H1 (cell line): Measurements from ENCODE around the gene GLRA1. TPM values are rescaled to one million over a fixed set of nuclear protein-coding genes. Genes with fewer than 3 reads are reported as not detected.

Source experiments
- CTCF ChIA-PET: fragments of 300-600 bp; sonication (Branson Sonifier 250); formaldehyde crosslinking; loops from one replicate; lab custom pipeline; 2021; ENCODE audit not compliant: partially characterized antibody; lab: Charles Lee
- POLR2A ChIA-PET: fragments of 300-600 bp; sonication (Branson Sonifier 250); formaldehyde crosslinking; loops from one replicate; lab custom pipeline; 2021; ENCODE audit warnings: inconsistent platforms; ENCODE audit not compliant: partially characterized antibody; lab: Charles Lee
- DNase-seq, 2 experiments: peaks; one replicate each; pipeline versions ENCODE4 v3.0.0 to v3.0.0-alpha.2; 2010 to 2022; ENCODE audit warnings: low spot score in 2 of 2, low read depth in 1 of 2, mixed read lengths in 1 of 2
- FAIRE-seq: peaks from 2 replicates; lab custom pipeline; 2011; peaks lifted over from hg19 to GRCh38; lab: Jason Lieb, UNC
- H2AFZ ChIP-seq: 2 replicates; pipeline ENCODE4 v1.8.1; 2012; ENCODE audit warnings: low read length, inconsistent platforms
- H2AK5ac ChIP-seq: 2 replicates; pipeline ENCODE4 v1.6.1; 2013; ENCODE audit warnings: low read depth, low read length
- H2BK120ac ChIP-seq: replicated peaks from 2 replicates; pipeline ENCODE3; 2013; ENCODE audit warnings: low read depth, low read length, inconsistent platforms
- H2BK12ac ChIP-seq: 2 replicates; pipeline ENCODE4 v1.6.1; 2013; ENCODE audit warnings: low read depth, low read length
- H2BK15ac ChIP-seq: 2 replicates; pipeline ENCODE4 v1.6.1; 2013; ENCODE audit warnings: low read length
- H2BK20ac ChIP-seq: 2 replicates; pipeline ENCODE4 v1.6.1; 2013; ENCODE audit warnings: low read length
- H2BK5ac ChIP-seq: 2 replicates; pipeline ENCODE4 v1.6.1; 2013; ENCODE audit warnings: low read depth, low read length
- H3K14ac ChIP-seq: 2 replicates; pipeline ENCODE4 v1.6.1; 2013; ENCODE audit warnings: inconsistent platforms; ENCODE audit not compliant: insufficient read length
- H3K18ac ChIP-seq: 2 replicates; pipeline ENCODE4 v1.6.1; 2013; ENCODE audit warnings: low read length; ENCODE audit errors: extremely low read depth
- H3K23ac ChIP-seq: 2 replicates; pipeline ENCODE4 v1.6.1; 2013; ENCODE audit warnings: inconsistent platforms; ENCODE audit not compliant: insufficient read length
- H3K23me2 ChIP-seq: 2 replicates; pipeline ENCODE4 v1.6.1; 2013; ENCODE audit warnings: low read depth, low read length
- H3K27ac ChIP-seq: 2 replicates; pipeline ENCODE4 v1.6.1; 2011; ENCODE audit warnings: low read depth, low read length, inconsistent platforms
- H3K27me3 ChIP-seq, 4 experiments: replicated peaks in 1 of 4; 1 replicate in 1 of 4; 2 replicates in 3 of 4; pipeline versions ENCODE4 v1.6.1 to v1.8.1; 2011 to 2013; ENCODE audit warnings: low read length in 3 of 4, mild to moderate bottlenecking in 3 of 4, inconsistent platforms in 2 of 4, mixed read lengths in 2 of 4, moderate library complexity in 1 of 4; ENCODE audit not compliant: control insufficient read depth in 3 of 4, insufficient read depth in 3 of 4; ENCODE audit errors: extremely low read depth in 1 of 4
- H3K36me3 ChIP-seq, 4 experiments: 2 replicates each; pipeline versions ENCODE4 v1.6.1 to v1.8.1; 2011 to 2013; ENCODE audit warnings: mild to moderate bottlenecking in 4 of 4, low read length in 3 of 4, moderate library complexity in 2 of 4, control low read depth in 1 of 4, inconsistent platforms in 1 of 4; ENCODE audit not compliant: insufficient read depth in 4 of 4, control insufficient read depth in 2 of 4
- H3K4ac ChIP-seq: replicated peaks from 2 replicates; pipeline ENCODE3; 2013; ENCODE audit warnings: low read length, low read depth, mixed read lengths, inconsistent platforms; ENCODE audit not compliant: insufficient read length
- H3K4me1 ChIP-seq, 4 experiments: replicated peaks in 1 of 4; 1 replicate in 1 of 4; 2 replicates in 3 of 4; pipeline versions ENCODE4 v1.6.1 to v1.8.1; 2011 to 2013; ENCODE audit warnings: low read length in 3 of 4, inconsistent platforms in 2 of 4, mixed read lengths in 1 of 4; ENCODE audit not compliant: insufficient read depth in 4 of 4, control insufficient read depth in 3 of 4
- H3K4me2 ChIP-seq, 2 experiments: 2 replicates each; pipeline versions ENCODE4 v1.6.1 to v1.8.1; 2011 to 2013; ENCODE audit warnings: low read depth in 2 of 2, low read length in 2 of 2, control low read depth in 1 of 2, inconsistent platforms in 1 of 2, mild to moderate bottlenecking in 1 of 2; ENCODE audit not compliant: insufficient read depth in 1 of 2
- H3K4me3 ChIP-seq, 4 experiments: fragments of 200-600, 300-600 bp in 1 of 4; sonication (generic), shearing (Covaris generic), sonication (Bioruptor Twin) in 1 of 4; 2 replicates each; pipeline versions ENCODE4 v1.5.1 to v1.8.1; 2011 to 2016; ENCODE audit warnings: low read length in 4 of 4, low read depth in 3 of 4, control low read depth in 2 of 4, inconsistent platforms in 2 of 4, mild to moderate bottlenecking in 2 of 4, mixed read lengths in 1 of 4, moderate library complexity in 1 of 4; ENCODE audit not compliant: insufficient read depth in 2 of 4; ENCODE audit errors: extremely low read depth in 1 of 4
- H3K56ac ChIP-seq: replicated peaks from 2 replicates; pipeline ENCODE3; 2013; ENCODE audit warnings: low read depth, mild to moderate bottlenecking, mixed read lengths, low read length, inconsistent platforms; ENCODE audit not compliant: insufficient read length
- H3K79me1 ChIP-seq: 2 replicates; pipeline ENCODE4 v1.6.1; 2013; ENCODE audit warnings: low read depth, low read length, control low read depth
- H3K79me2 ChIP-seq, 2 experiments: 2 replicates each; pipeline versions ENCODE4 v1.6.1 to v1.8.1; 2012 to 2013; ENCODE audit warnings: low read length in 2 of 2, mild to moderate bottlenecking in 2 of 2, inconsistent platforms in 1 of 2; ENCODE audit not compliant: insufficient read depth in 2 of 2, control insufficient read depth in 1 of 2
- H3K9ac ChIP-seq, 4 experiments: replicated peaks in 1 of 4; 1 replicate in 1 of 4; 2 replicates in 3 of 4; pipeline versions ENCODE4 v1.6.1 to v1.8.1; 2011 to 2013; ENCODE audit warnings: low read depth in 3 of 4, low read length in 3 of 4, control low read depth in 2 of 4, mild to moderate bottlenecking in 2 of 4, moderate library complexity in 2 of 4, inconsistent platforms in 1 of 4; ENCODE audit errors: extremely low read depth in 1 of 4
- H3K9me3 ChIP-seq, 2 experiments: 2 replicates each; pipeline versions ENCODE4 v1.6.1 to v1.8.1; 2012 to 2013; ENCODE audit warnings: mild to moderate bottlenecking in 2 of 2, moderate library complexity in 2 of 2, control low read depth in 1 of 2, inconsistent platforms in 1 of 2, low read depth in 1 of 2, low read length in 1 of 2, mixed read lengths in 1 of 2; ENCODE audit not compliant: insufficient read depth in 2 of 2
- H4K20me1 ChIP-seq, 2 experiments: replicated peaks in 1 of 2; 2 replicates each; pipeline versions ENCODE3 to v1.8.1; 2011 to 2013; ENCODE audit warnings: inconsistent platforms in 2 of 2, low read length in 2 of 2, mild to moderate bottlenecking in 1 of 2; ENCODE audit not compliant: insufficient read depth in 2 of 2, control insufficient read depth in 1 of 2
- H4K5ac ChIP-seq: 2 replicates; pipeline ENCODE4 v1.6.1; 2013; ENCODE audit warnings: low read length, low read depth, mixed read lengths, inconsistent platforms; ENCODE audit not compliant: insufficient read length
- H4K8ac ChIP-seq: 2 replicates; pipeline ENCODE4 v1.8.0; 2013; ENCODE audit warnings: mild to moderate bottlenecking, moderate library complexity, low read length, inconsistent platforms; ENCODE audit not compliant: insufficient read depth; ENCODE audit errors: extremely low read depth
- H4K91ac ChIP-seq: replicated peaks from 2 replicates; pipeline ENCODE3; 2013; ENCODE audit warnings: low read length, mixed read lengths, inconsistent platforms; ENCODE audit not compliant: insufficient read length
- POLR2AphosphoS5 ChIP-seq: IDR thresholded peaks from 2 replicates; pipeline ENCODE4 v1.6.1; 2011; ENCODE audit warnings: low read depth, low read length
- RXRA ChIP-seq: IDR thresholded peaks from 2 replicates; pipeline ENCODE4 v1.6.1; 2011; ENCODE audit warnings: low read depth, mild to moderate bottlenecking, low read length, moderate library complexity; ENCODE audit not compliant: insufficient read depth
- WGBS, 2 experiments: shearing (Covaris generic) in 1 of 2; methylation state at CpG; one replicate each; pipeline versions ENCODE4 v1.1.6 to v1.1.7; 2013 to 2015; ENCODE audit warnings: low lambda C conversion rate in 2 of 2, mixed read lengths in 2 of 2, inconsistent platforms in 1 of 2, low coverage in 1 of 2, missing lambda C conversion rate in 1 of 2; ENCODE audit not compliant: insufficient replicate concordance in 2 of 2, insufficient coverage in 1 of 2, insufficient read length in 1 of 2; ENCODE audit errors: extremely low coverage in 1 of 2, missing lambda C conversion rate in 1 of 2; 5-methylcytosine and 5-hydroxymethylcytosine counted together
- polyA plus RNA-seq, 7 experiments: library from polyadenylated mRNA; depleted of rRNA in 3 of 7; stranded (reverse) in 5 of 7; unstranded in 2 of 7; fragments of >200 nt in 5 of 7; fragments of 200-250 nt in 2 of 7; gene quantifications; 1 replicate in 5 of 7; 2 replicates in 1 of 7; 4 replicates in 1 of 7; pipeline versions ENCODE4 v1.2.1 to v1.2.3, GENCODE V29; 2011 to 2013; ENCODE audit warnings: missing spikeins in 2 of 7, mixed read lengths in 2 of 7
- total RNA-seq: library from RNA; stranded (reverse); fragmentation: NEBNext Ultra II Directional; extraction: Animal tissue kit (Norgen Biotek cat#: 25700); gene quantifications from 2 replicates; pipeline ENCODE4 v1.2.1, GENCODE V29; 2021

The GLRA1 gene
- total and polyA plus RNA-seq, 2 of the 8 experiments (the other 6 are each of a cell fraction or from before 2014, with no cell fraction given): not detected

GRCh38 chr5:151815051-151815450 is 109.6 kb downstream of the GLRA1 start:
- no peaks in the 10 kb centered on the region for H3K79me2 ChIP-seq
- no peak overlapping the region for H4K91ac ChIP-seq
- POLR2A ChIA-PET: interaction anchor here (0.8 to 6.3 kb wide), 4 partner anchors 8 to 43 kb away, joined by 3 to 40 read pairs (median 4); partner anchors contain the start of gene G3BP1
- H2BK12ac ChIP-seq: no peak overlapping the region
- H3K4me2 ChIP-seq: no peak overlapping the region
- no peak overlapping the region for H2BK15ac ChIP-seq
- H4K8ac ChIP-seq: no peak overlapping the region
- no peak overlapping the region for H3K27ac ChIP-seq
- H3K9ac ChIP-seq: no peak overlapping the region
- no peak overlapping the region for H3K14ac ChIP-seq
- H2AFZ ChIP-seq: no peak overlapping the region
- TF ChIP-seq RXRA (no peak), POLR2AphosphoS5 (peak; percentile 59; the same call in 1 of the 2 replicates)
- no peaks in the 10 kb centered on the region; the same call in 1 of the 2 replicates for H3K79me1 ChIP-seq
- H2BK20ac ChIP-seq: no peak overlapping the region
- no peak overlapping the region for H3K4me3 ChIP-seq
- H3K27me3 ChIP-seq: no peaks in the 10 kb centered on the region
- peaks cover 0 to 5% of the 10 kb centered on the region in 2 experiments for H4K20me1 ChIP-seq
- FAIRE-seq (no peak), DNase-seq (no peak)
- H3K9me3 ChIP-seq: no peaks in the 10 kb centered on the region
- no peak overlapping the region for H3K18ac ChIP-seq
- H2BK120ac ChIP-seq: no peak overlapping the region
- H3K23ac ChIP-seq: no peak overlapping the region
- CTCF ChIA-PET: interaction anchor here (0.6 to 4.3 kb wide), 5 partner anchors 10 to 597 kb away, joined by 3 to 28 read pairs (median 3); no protein-coding TSS in a partner anchor
- peaks cover 0 to 3% (median 0%) of the 10 kb centered on the region in 4 experiments; a peak in 1 of 7 replicates for H3K4me1 ChIP-seq
- no peak overlapping the region for H2BK5ac ChIP-seq
- no peak overlapping the region for H3K4ac ChIP-seq
- H2AK5ac ChIP-seq: no peak overlapping the region
- H3K23me2 ChIP-seq: no peaks in the 10 kb centered on the region
- 90% methylated on average over 1 of the region's 1 CpG; no CpG with 5 or more reads in 1 of the 2 experiments for WGBS, 2 experiments
- peaks cover 2 to 44% (median 20%) of the 10 kb centered on the region in 4 experiments; a peak in 6 of 8 replicates for H3K36me3 ChIP-seq
- no peak overlapping the region for H3K56ac ChIP-seq
- no peak overlapping the region for H4K5ac ChIP-seq
